ENCODE data around the gene RBM47. TPM values are rescaled to one million over a fixed set of nuclear protein-coding genes. Genes with fewer than 3 reads are reported as not detected.

The RBM47 gene
- total RNA-seq, 1 donor from 2014 or later, result 4.6 TPM

GRCh38 chr4:40421839-40422708, 207.6 kb downstream of the RBM47 start:
- Mint-ChIP-seq H3K36me3 (ENCODE audit: low read depth, unreplicated experiment) (peaks cover 3% of the 10 kb centered on the region), H3K4me3 (ENCODE audit: unreplicated experiment) (no peak overlapping the region), H3K4me1 (ENCODE audit: unreplicated experiment) (no peaks in the 10 kb centered on the region), H3K27ac (ENCODE audit: unreplicated experiment) (no peak overlapping the region), H3K9me3 (ENCODE audit: unreplicated experiment) (no peaks in the 10 kb centered on the region), H3K27me3 (ENCODE audit: unreplicated experiment) (peaks cover 5% of the 10 kb centered on the region)
- TF ChIP-seq CTCF (IDR thresholded peaks at IDR 0.05; ENCODE audit: unreplicated experiment), result no peak
- DNase-seq (ENCODE audit: low spot score), result no peak

GRCh38 chr4:40419231-40419912, 210.3 kb downstream of the RBM47 start:
- H3K9me3 Mint-ChIP-seq (ENCODE audit: unreplicated experiment), result no peaks in the 10 kb centered on the region
- H3K36me3 Mint-ChIP-seq (ENCODE audit: low read depth, unreplicated experiment), result peaks cover 3% of the 10 kb centered on the region

GRCh38 chr4:40418430-40419230, 211.0 kb downstream of the RBM47 start:
- H3K9me3 Mint-ChIP-seq (ENCODE audit: unreplicated experiment), result no peaks in the 10 kb centered on the region
- no peak overlapping the region for H3K4me3 Mint-ChIP-seq (ENCODE audit: unreplicated experiment)
- H3K36me3 Mint-ChIP-seq (ENCODE audit: low read depth, unreplicated experiment), result peaks cover 3% of the 10 kb centered on the region
- TF ChIP-seq CTCF (IDR thresholded peaks at IDR 0.05; ENCODE audit: unreplicated experiment), result no peak
- no peaks in the 10 kb centered on the region for H3K4me1 Mint-ChIP-seq (ENCODE audit: unreplicated experiment)
- peaks cover 9% of the 10 kb centered on the region for H3K27me3 Mint-ChIP-seq (ENCODE audit: unreplicated experiment)
- H3K27ac Mint-ChIP-seq (ENCODE audit: unreplicated experiment), result no peak overlapping the region
- no peak for DNase-seq (ENCODE audit: low spot score)

More at GRCh38 chr4:40419231-40419912, 210.3 kb downstream of the RBM47 start:
- no peak for DNase-seq (ENCODE audit: low spot score)
- no peak overlapping the region for H3K27ac Mint-ChIP-seq (ENCODE audit: unreplicated experiment)
- TF ChIP-seq CTCF (IDR thresholded peaks at IDR 0.05; ENCODE audit: unreplicated experiment), result no peak
- H3K4me3 Mint-ChIP-seq (ENCODE audit: unreplicated experiment), result no peak overlapping the region
- H3K27me3 Mint-ChIP-seq (ENCODE audit: unreplicated experiment), result peaks cover 7% of the 10 kb centered on the region
- no peaks in the 10 kb centered on the region for H3K4me1 Mint-ChIP-seq (ENCODE audit: unreplicated experiment)

GRCh38 chr4:40417941-40418340, 211.7 kb downstream of the RBM47 start:
- no peaks in the 10 kb centered on the region for H3K9me3 Mint-ChIP-seq (ENCODE audit: unreplicated experiment)
- peaks cover 3% of the 10 kb centered on the region for H3K36me3 Mint-ChIP-seq (ENCODE audit: low read depth, unreplicated experiment)
- TF ChIP-seq CTCF (IDR thresholded peaks at IDR 0.05; ENCODE audit: unreplicated experiment), result no peak
- no peak overlapping the region for H3K4me3 Mint-ChIP-seq (ENCODE audit: unreplicated experiment)
- no peak overlapping the region for H3K27ac Mint-ChIP-seq (ENCODE audit: unreplicated experiment)
- no peaks in the 10 kb centered on the region for H3K4me1 Mint-ChIP-seq (ENCODE audit: unreplicated experiment)
- DNase-seq (ENCODE audit: low spot score), result no peak
- peaks cover 9% of the 10 kb centered on the region for H3K27me3 Mint-ChIP-seq (ENCODE audit: unreplicated experiment)

Measured in endothelial cell (in vitro differentiated cells).